Glutamatergic neuron (in vitro differentiated cells): Measurements from ENCODE around the gene SPDYE3. TPM values are rescaled to one million over a fixed set of nuclear protein-coding genes. Genes with fewer than 3 reads are reported as not detected.

ENCODE experiments used
- DNase-seq: peaks from one replicate; pipeline ENCODE4 v3.0.0; 2022
- H3K27ac Mint-ChIP-seq: one replicate; pipeline ENCODE4 v1.8.0; 2020; ENCODE audit warnings: mild to moderate bottlenecking, mixed read lengths, inconsistent platforms; ENCODE audit not compliant: unreplicated experiment
- H3K27me3 Mint-ChIP-seq: one replicate; pipeline ENCODE4 v1.8.0; 2020; ENCODE audit warnings: mild to moderate bottlenecking, moderate library complexity, mixed read lengths, inconsistent platforms; ENCODE audit not compliant: unreplicated experiment
- H3K36me3 Mint-ChIP-seq: one replicate; pipeline ENCODE4 v1.8.0; 2020; ENCODE audit warnings: mild to moderate bottlenecking, mixed read lengths, inconsistent platforms; ENCODE audit not compliant: unreplicated experiment
- H3K4me1 Mint-ChIP-seq: one replicate; pipeline ENCODE4 v1.8.0; 2020; ENCODE audit warnings: mild to moderate bottlenecking, low read depth, mixed read lengths, inconsistent platforms; ENCODE audit not compliant: unreplicated experiment
- H3K4me3 Mint-ChIP-seq: one replicate; pipeline ENCODE4 v1.8.0; 2020; ENCODE audit warnings: mild to moderate bottlenecking, mixed read lengths, inconsistent platforms; ENCODE audit not compliant: unreplicated experiment
- H3K9me3 Mint-ChIP-seq: one replicate; pipeline ENCODE4 v1.8.0; 2020; ENCODE audit warnings: mild to moderate bottlenecking, moderate library complexity, mixed read lengths, inconsistent platforms; ENCODE audit not compliant: unreplicated experiment
- total RNA-seq: library from RNA; stranded (reverse); fragmentation: NEBNext Ultra II Directional; extraction: Animal tissue kit (Norgen Biotek cat#: 25700); gene quantifications from one replicate; pipeline ENCODE4 v1.2.1, GENCODE V29; 2021; ENCODE audit not compliant: unreplicated experiment
- TF ChIP-seq, protein P1 (sequence below): fragments of 200-600 bp; sonication (generic); IDR thresholded peaks from one replicate; pipeline ENCODE4 v1.5.0; 2021; ENCODE audit not compliant: partially characterized antibody, unreplicated experiment

SPDYE3 gene
- total RNA-seq, 1 donor from 2014 or later = not detected

DNA sequence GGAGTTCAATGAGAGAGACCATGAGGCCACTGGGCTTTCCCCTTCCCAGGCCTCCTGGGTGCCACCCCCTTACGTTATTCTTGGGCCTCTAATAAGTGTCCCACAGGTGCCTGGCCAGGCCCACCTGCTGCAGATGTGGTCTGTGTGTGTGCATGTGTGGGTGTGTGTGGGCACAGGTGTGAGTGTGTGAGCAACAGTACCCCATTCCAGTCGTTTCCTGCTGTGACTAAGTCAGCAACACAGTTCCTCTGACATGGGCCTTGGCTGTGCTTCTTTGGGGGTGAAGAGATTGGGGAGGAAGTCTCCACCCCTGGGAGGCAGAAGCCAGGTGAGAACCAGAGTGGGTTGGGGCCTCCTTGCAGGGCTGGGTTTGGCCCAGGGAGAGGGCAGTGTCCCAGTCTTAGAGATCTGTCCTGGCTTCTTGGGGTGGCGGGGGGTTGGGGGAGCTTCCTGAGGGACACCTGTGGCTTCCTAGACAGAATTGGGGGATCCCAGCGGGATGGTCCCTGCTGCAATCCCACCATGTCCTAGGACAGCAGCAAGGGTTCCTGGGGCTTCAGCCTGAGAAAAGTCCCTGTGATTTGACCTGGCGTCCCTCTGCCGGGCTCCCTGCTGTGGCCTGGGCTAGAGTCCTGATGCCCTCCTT, 46.3 kb downstream of the SPDYE3 start:
- Mint-ChIP-seq H3K9me3 (peaks cover 4% of the 10 kb centered on the region), H3K36me3 (no peaks in the 10 kb centered on the region), H3K4me3 (no peak overlapping the region), H3K4me1 (peaks cover 2% of the 10 kb centered on the region), H3K27me3 (peaks cover 4% of the 10 kb centered on the region), H3K27ac (no peak overlapping the region)
- DNase-seq = no peak
- TF ChIP-seq, protein P1, sequence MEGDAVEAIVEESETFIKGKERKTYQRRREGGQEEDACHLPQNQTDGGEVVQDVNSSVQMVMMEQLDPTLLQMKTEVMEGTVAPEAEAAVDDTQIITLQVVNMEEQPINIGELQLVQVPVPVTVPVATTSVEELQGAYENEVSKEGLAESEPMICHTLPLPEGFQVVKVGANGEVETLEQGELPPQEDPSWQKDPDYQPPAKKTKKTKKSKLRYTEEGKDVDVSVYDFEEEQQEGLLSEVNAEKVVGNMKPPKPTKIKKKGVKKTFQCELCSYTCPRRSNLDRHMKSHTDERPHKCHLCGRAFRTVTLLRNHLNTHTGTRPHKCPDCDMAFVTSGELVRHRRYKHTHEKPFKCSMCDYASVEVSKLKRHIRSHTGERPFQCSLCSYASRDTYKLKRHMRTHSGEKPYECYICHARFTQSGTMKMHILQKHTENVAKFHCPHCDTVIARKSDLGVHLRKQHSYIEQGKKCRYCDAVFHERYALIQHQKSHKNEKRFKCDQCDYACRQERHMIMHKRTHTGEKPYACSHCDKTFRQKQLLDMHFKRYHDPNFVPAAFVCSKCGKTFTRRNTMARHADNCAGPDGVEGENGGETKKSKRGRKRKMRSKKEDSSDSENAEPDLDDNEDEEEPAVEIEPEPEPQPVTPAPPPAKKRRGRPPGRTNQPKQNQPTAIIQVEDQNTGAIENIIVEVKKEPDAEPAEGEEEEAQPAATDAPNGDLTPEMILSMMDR = no peak

DNA sequence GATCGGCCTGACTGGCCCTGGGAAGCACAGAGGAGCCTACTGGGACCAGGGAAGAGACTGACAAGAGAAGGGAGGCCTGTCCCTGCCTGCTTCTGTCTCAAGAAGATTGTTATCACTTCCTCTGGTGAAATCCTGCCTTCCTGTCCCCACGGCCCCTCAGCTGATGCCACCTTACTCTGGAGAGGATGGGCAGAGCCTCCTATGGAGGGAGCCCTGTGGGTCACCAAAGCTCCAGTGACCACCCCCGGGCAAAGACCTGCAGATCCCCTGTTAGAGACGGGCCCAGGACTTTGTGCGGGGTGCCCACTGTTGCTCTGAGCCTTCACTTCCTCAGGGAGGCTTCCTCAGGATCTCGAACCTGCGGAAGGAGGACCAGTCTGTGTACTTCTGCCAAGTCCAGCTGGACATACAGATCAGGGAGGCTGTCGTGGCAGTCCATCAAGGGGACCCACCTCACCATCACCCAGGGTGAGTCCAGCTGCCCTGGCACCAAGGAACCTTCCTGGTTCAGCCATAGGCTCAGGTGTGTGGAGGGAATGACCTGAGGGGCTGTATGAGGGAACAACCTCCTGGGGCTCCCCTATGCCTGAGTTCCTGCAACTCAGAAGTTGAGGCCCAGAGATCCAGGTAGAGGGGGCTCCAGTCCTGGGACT, 49.0 kb downstream of the SPDYE3 start:
- Mint-ChIP-seq H3K9me3 (peaks cover 4% of the 10 kb centered on the region), H3K4me1 (peaks cover 2% of the 10 kb centered on the region), H3K36me3 (no peaks in the 10 kb centered on the region), H3K27me3 (peaks cover 2% of the 10 kb centered on the region), H3K4me3 (no peak overlapping the region), H3K27ac (no peak overlapping the region)
- DNase-seq = no peak
- TF ChIP-seq, protein P1 = no peak

DNA sequence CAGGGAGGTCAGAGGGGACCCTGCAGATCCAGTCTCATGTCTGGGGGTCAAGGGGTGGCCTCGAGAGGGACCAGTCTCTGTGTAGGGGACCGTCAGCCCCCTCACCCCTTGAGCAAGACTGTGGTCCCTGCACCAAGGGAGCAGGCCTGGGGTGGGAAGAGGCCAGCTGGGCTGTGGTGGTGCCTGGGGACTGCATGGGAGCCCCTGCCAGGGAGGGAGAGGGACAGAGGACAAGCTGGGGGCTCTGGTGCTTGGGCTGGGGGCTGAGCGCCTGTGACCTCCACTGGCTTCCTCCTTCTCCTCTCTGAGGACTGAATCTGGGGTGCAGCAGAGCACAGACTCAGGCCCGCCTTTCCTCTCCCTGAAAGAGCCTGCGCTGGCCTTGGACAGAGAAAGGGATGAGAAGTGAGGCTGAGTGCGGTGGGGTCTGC, 49.6 kb downstream of the SPDYE3 start:
- TF ChIP-seq, protein P1 = no peak
- H3K4me3 Mint-ChIP-seq = no peak overlapping the region
- peaks cover 2% of the 10 kb centered on the region for H3K4me1 Mint-ChIP-seq
- DNase-seq = no peak
- peaks cover 4% of the 10 kb centered on the region for H3K9me3 Mint-ChIP-seq
- peaks cover 2% of the 10 kb centered on the region for H3K27me3 Mint-ChIP-seq
- H3K36me3 Mint-ChIP-seq = no peaks in the 10 kb centered on the region
- H3K27ac Mint-ChIP-seq = no peak overlapping the region

DNA sequence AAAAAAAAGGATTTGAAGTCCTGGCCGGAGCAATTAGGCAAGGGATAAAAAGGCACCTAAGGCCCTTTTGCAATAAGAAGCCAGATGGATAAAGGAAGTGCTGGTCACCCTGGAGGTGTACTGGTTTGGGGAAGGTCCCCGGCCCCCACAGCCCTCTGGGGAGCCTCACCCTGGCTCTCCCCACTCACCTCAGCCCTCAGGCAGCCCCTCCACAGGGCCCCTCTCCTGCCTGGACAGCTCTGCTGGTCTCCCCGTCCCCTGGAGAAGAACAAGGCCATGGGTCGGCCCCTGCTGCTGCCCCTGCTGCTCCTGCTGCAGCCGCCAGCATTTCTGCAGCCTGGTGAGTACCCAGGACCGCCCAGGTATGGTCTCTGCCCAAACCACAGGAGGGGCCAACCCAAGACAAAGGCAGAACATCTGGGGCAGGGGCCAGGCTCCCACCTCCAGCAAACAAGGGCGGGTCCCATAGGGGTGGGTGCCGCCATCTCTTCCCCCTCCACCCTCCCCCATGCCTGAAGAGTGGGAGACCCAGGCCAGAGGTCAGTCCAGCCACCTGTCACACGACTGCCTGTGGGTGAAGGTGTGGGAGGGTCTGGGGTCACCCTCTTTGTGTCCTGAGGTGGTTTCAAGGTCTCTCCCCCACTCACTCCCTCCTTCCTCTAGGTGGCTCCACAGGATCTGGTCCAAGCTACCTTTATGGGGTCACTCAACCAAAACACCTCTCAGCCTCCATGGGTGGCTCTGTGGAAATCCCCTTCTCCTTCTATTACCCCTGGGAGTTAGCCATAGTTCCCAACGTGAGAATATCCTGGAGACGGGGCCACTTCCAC, 50.7 kb downstream of the SPDYE3 start, which contains the start of gene PILRB:
Gene PILRB (plus strand): TSS at position 91 of the 830 bp plus-strand sequence. CDS start 186 bp downstream, at position 277.
- DNase-seq = no peak
- Mint-ChIP-seq H3K27me3 (peaks cover 2% of the 10 kb centered on the region), H3K4me3 (no peak within 1 kb of the TSS), H3K9me3 (peaks cover 4% of the 10 kb centered on the region), H3K4me1 (peaks cover 2% of the 10 kb centered on the region), H3K36me3 (no peaks in the 10 kb centered on the region), H3K27ac (no peak within 1 kb of the TSS)
- TF ChIP-seq, protein P1 = no peak
